Liver (tissue), 9 donors: ENCODE measurements around the gene FAM47A. TPM values are rescaled to one million over a fixed set of nuclear protein-coding genes. Genes with fewer than 3 reads are reported as not detected.

Source experiments
- DNase-seq: peaks from one replicate; pipeline ENCODE4 v3.0.0-alpha.2; 2017; ENCODE audit warnings: low spot score
- H3K27ac ChIP-seq, 2 donors: one replicate each; pipeline ENCODE4 v1.7.0; 2013; ENCODE audit warnings: inconsistent platforms in 2 of 2, low read length in 2 of 2, control low read depth in 1 of 2, low read depth in 1 of 2, mild to moderate bottlenecking in 1 of 2
- H3K27me3 ChIP-seq, 4 donors: one replicate each; pipeline versions ENCODE4 v1.6.1 to v1.7.0; 2013; ENCODE audit warnings: low read length in 3 of 4, inconsistent platforms in 1 of 4, mild to moderate bottlenecking in 1 of 4, moderate library complexity in 1 of 4; ENCODE audit not compliant: control insufficient read depth in 4 of 4, insufficient read depth in 4 of 4
- H3K36me3 ChIP-seq, 4 donors: one replicate each; pipeline versions ENCODE4 v1.6.1 to v1.7.0; 2013; ENCODE audit warnings: low read length in 3 of 4, mild to moderate bottlenecking in 3 of 4, low read depth in 1 of 4, moderate library complexity in 1 of 4; ENCODE audit not compliant: control insufficient read depth in 4 of 4, insufficient read depth in 3 of 4
- H3K4me1 ChIP-seq, 4 donors: one replicate each; pipeline versions ENCODE4 v1.6.1 to v1.7.0; 2013; ENCODE audit warnings: low read length in 3 of 4, mild to moderate bottlenecking in 3 of 4, moderate library complexity in 1 of 4; ENCODE audit not compliant: control insufficient read depth in 4 of 4, insufficient read depth in 4 of 4
- H3K4me3 ChIP-seq, 3 donors: one replicate each; pipeline versions ENCODE4 v1.6.1 to v1.7.0; 2013; ENCODE audit warnings: low read length in 3 of 3, control low read depth in 1 of 3, low read depth in 1 of 3, mild to moderate bottlenecking in 1 of 3
- H3K9ac ChIP-seq, 2 donors: one replicate each; pipeline ENCODE4 v1.7.0; 2013; ENCODE audit warnings: low read length in 2 of 2, mild to moderate bottlenecking in 2 of 2, moderate library complexity in 2 of 2, control low read depth in 1 of 2, low read depth in 1 of 2
- H3K9me3 ChIP-seq, 4 donors: one replicate each; pipeline versions ENCODE4 v1.6.1 to v1.7.0; 2013; ENCODE audit warnings: low read length in 3 of 4; ENCODE audit not compliant: control insufficient read depth in 4 of 4
- ATF3 ChIP-seq: IDR thresholded peaks from 2 replicates; pipeline ENCODE4 v1.6.1; 2016; ENCODE audit warnings: antibody characterized with exemption
- CTCF ChIP-seq: fragments of 150-350 bp; IDR thresholded peaks from 2 replicates; pipeline ENCODE4 v1.5.1; 2017; ENCODE audit warnings: improper control_type of control experiment, low read depth, low read length; ENCODE audit not compliant: missing input control
- EGR1 ChIP-seq, 2 donors: IDR thresholded peaks; 2 replicates each; pipeline ENCODE4 v1.6.1; 2016 to 2018; ENCODE audit warnings: antibody characterized with exemption in 2 of 2, low read depth in 2 of 2
- FOXA1 ChIP-seq: IDR thresholded peaks from 2 replicates; pipeline ENCODE4 v1.6.1; 2016; ENCODE audit warnings: antibody characterized with exemption
- FOXA2 ChIP-seq: IDR thresholded peaks from 2 replicates; pipeline ENCODE4 v1.6.1; 2016; ENCODE audit warnings: antibody characterized with exemption
- GABPA ChIP-seq, 2 donors: IDR thresholded peaks in 1 of 2; conservative IDR thresholded peaks in 1 of 2; 2 replicates each; pipeline ENCODE4 v1.6.1; 2016; ENCODE audit warnings: antibody characterized with exemption in 2 of 2, mild to moderate bottlenecking in 1 of 2, moderate library complexity in 1 of 2
- HNF4A ChIP-seq, 2 donors: conservative IDR thresholded peaks; 2 replicates each; pipeline ENCODE4 v1.6.1; 2016; ENCODE audit warnings: antibody characterized with exemption in 2 of 2, mild to moderate bottlenecking in 2 of 2
- HNF4G ChIP-seq: IDR thresholded peaks from 2 replicates; pipeline ENCODE4 v1.6.1; 2016; ENCODE audit warnings: antibody characterized with exemption
- JUND ChIP-seq, 2 donors: IDR thresholded peaks; 2 replicates each; pipeline ENCODE4 v1.6.1; 2016; ENCODE audit warnings: antibody characterized with exemption in 2 of 2
- MAX ChIP-seq: IDR thresholded peaks from 2 replicates; pipeline ENCODE4 v1.6.1; 2016; ENCODE audit warnings: antibody characterized with exemption
- NR2F2 ChIP-seq: IDR thresholded peaks from 2 replicates; pipeline ENCODE4 v1.6.1; 2016; ENCODE audit warnings: antibody characterized with exemption
- RAD21 ChIP-seq, 2 donors: IDR thresholded peaks; 2 replicates each; pipeline ENCODE4 v1.6.1; 2016; ENCODE audit warnings: antibody characterized with exemption in 2 of 2, mild to moderate bottlenecking in 2 of 2
- REST ChIP-seq: IDR thresholded peaks from 2 replicates; pipeline ENCODE4 v1.6.1; 2016; ENCODE audit warnings: antibody characterized with exemption, mild to moderate bottlenecking
- RXRA ChIP-seq, 2 donors: IDR thresholded peaks; 2 replicates each; pipeline ENCODE4 v1.6.1; 2017 to 2018; ENCODE audit warnings: antibody characterized with exemption in 2 of 2, mild to moderate bottlenecking in 1 of 2
- SP1 ChIP-seq: IDR thresholded peaks from 2 replicates; pipeline ENCODE4 v1.6.1; 2018; ENCODE audit warnings: antibody characterized with exemption, mild to moderate bottlenecking
- TAF1 ChIP-seq: conservative IDR thresholded peaks from 2 replicates; pipeline ENCODE4 v1.6.1; 2016; ENCODE audit warnings: antibody characterized with exemption, mild to moderate bottlenecking
- YY1 ChIP-seq: IDR thresholded peaks from 2 replicates; pipeline ENCODE4 v1.6.1; 2016; ENCODE audit warnings: antibody characterized with exemption, mild to moderate bottlenecking
- ZBTB33 ChIP-seq: IDR thresholded peaks from 2 replicates; pipeline ENCODE4 v1.6.1; 2016; ENCODE audit warnings: antibody characterized with exemption
- WGBS: extraction: QIAGEN DNeasy Blood & Tissue Kit; methylation state at CpG from one replicate; pipeline ENCODE4 v1.1.7; 2013; 5-methylcytosine and 5-hydroxymethylcytosine counted together
- polyA plus RNA-seq, 2 donors: library from polyadenylated mRNA; stranded (reverse) in 1 of 2; unstranded in 1 of 2; fragments of 200-250 nt in 1 of 2; fragments of >200 nt in 1 of 2; fragmentation: Nextera tagmentation in 1 of 2; extraction: Ambion mirVana in 1 of 2; gene quantifications; one replicate each; pipeline versions ENCODE4 v1.2.1 to v1.2.3, GENCODE V29; 2013 to 2015
- total RNA-seq, 2 donors: library from RNA; depleted of rRNA; stranded (reverse); fragments of >200 nt; gene quantifications; one replicate each; pipeline ENCODE4 v1.2.3, GENCODE V29; 2014
- donor health status: healthy.
- donor health status: healthy.
- donor health status: healthy.
- donor health status: healthy.
- donor health status: healthy.

The FAM47A gene
- total RNA-seq = not detected
- polyA plus RNA-seq = not detected

- TF ChIP-seq TAF1 = no peak
- no peak for TF ChIP-seq FOXA1
- TF ChIP-seq RXRA (IDR thresholded peaks at IDR 0.05) = no peak
- no peak for TF ChIP-seq NR2F2
- no peak for TF ChIP-seq RAD21 (IDR thresholded peaks at IDR 0.05)
- TF ChIP-seq EGR1 (IDR thresholded peaks at IDR 0.05; ENCODE audit: low read depth in 2 of 2) = no peak
- no peak for TF ChIP-seq HNF4A (conservative IDR thresholded peaks at IDR 0.05)
- no peak for TF ChIP-seq FOXA2
- no peak for TF ChIP-seq YY1
- TF ChIP-seq ZBTB33 = no peak
- no peak for TF ChIP-seq JUND (IDR thresholded peaks at IDR 0.05)
- TF ChIP-seq REST = no peak
- no peak for TF ChIP-seq GABPA (IDR thresholded peaks at IDR 0.05 in 1 of 2, conservative IDR thresholded peaks at IDR 0.05 in 1 of 2)
- no peak for TF ChIP-seq ATF3
- TF ChIP-seq CTCF = no peak
- TF ChIP-seq SP1 = no peak
- no peak for TF ChIP-seq HNF4G
- TF ChIP-seq MAX = no peak
- H3K4me3 ChIP-seq = no peak within 1 kb of the TSS
- WGBS = 88% methylated on average over 25 of the region's 25 CpGs
- no peak for DNase-seq
- H3K9ac ChIP-seq = no peak within 1 kb of the TSS
- no peaks in the 10 kb centered on the region for H3K4me1 ChIP-seq
- no peaks in the 10 kb centered on the region for H3K9me3 ChIP-seq
- H3K27ac ChIP-seq = no peak within 1 kb of the TSS
- no peaks in the 10 kb centered on the region for H3K27me3 ChIP-seq
- H3K36me3 ChIP-seq = no peaks in the 10 kb centered on the region
Observed at GRCh38 chrX:34132028-34132427, at the start of gene FAM47A. Gene FAM47A, minus strand, starts transcription at chrX:34132314. Its CDS starts 36 bp downstream, at chrX:34132278.

- no peaks in the 10 kb centered on the region for H3K9me3 ChIP-seq
- no peaks in the 10 kb centered on the region for H3K36me3 ChIP-seq
- no peaks in the 10 kb centered on the region for H3K4me1 ChIP-seq
- H3K27ac ChIP-seq = no peak overlapping the region
- H3K27me3 ChIP-seq = no peaks in the 10 kb centered on the region
- no peak overlapping the region for H3K9ac ChIP-seq
- no peak for DNase-seq
- no peak overlapping the region for H3K4me3 ChIP-seq
- TF ChIP-seq SP1 = no peak
- TF ChIP-seq ZBTB33 = no peak
- no peak for TF ChIP-seq HNF4A (conservative IDR thresholded peaks at IDR 0.05)
- TF ChIP-seq TAF1 = no peak
- TF ChIP-seq JUND (IDR thresholded peaks at IDR 0.05) = no peak
- no peak for TF ChIP-seq EGR1 (IDR thresholded peaks at IDR 0.05; ENCODE audit: low read depth in 2 of 2)
- TF ChIP-seq FOXA2 = no peak
- no peak for TF ChIP-seq RAD21 (IDR thresholded peaks at IDR 0.05)
- TF ChIP-seq REST = no peak
- no peak for TF ChIP-seq MAX
- WGBS = 78% methylated on average over 9 of the region's 9 CpGs
Observed at GRCh38 chrX:34147345-34147744, 15.2 kb upstream of the FAM47A start.
